Keratinocyte (primary cell): ENCODE measurements around the gene IFT22. TPM values are rescaled to one million over a fixed set of nuclear protein-coding genes. Genes with fewer than 3 reads are reported as not detected.

Experiments used
- DNase-seq: peaks from one replicate; pipeline ENCODE4 v3.0.0-alpha.2; 2011; ENCODE audit warnings: low read depth, missing footprints, low spot score
- FAIRE-seq: peaks from 2 replicates; lab custom pipeline; 2011; peaks lifted over from hg19 to GRCh38; lab: Jason Lieb, UNC
- H2AFZ ChIP-seq: 2 replicates; pipeline ENCODE4 v1.6.0; 2012; ENCODE audit warnings: low read length, control low read depth, inconsistent platforms; ENCODE audit not compliant: control insufficient read depth
- H3K27ac ChIP-seq: 2 replicates; pipeline ENCODE4 v1.5.1; 2011; ENCODE audit warnings: low read length; ENCODE audit not compliant: control insufficient read depth, insufficient read depth
- H3K27me3 ChIP-seq: 3 replicates; pipeline ENCODE4 v1.6.0; 2011; ENCODE audit warnings: low read length; ENCODE audit not compliant: control insufficient read depth, insufficient read depth; ENCODE audit errors: extremely low read depth
- H3K36me3 ChIP-seq, 2 experiments: 2 replicates in 1 of 2; 3 replicates in 1 of 2; pipeline ENCODE4 v1.5.1; 2011; ENCODE audit warnings: low read length in 2 of 2, mild to moderate bottlenecking in 1 of 2; ENCODE audit not compliant: control insufficient read depth in 2 of 2, insufficient read depth in 2 of 2; ENCODE audit errors: extremely low read depth in 1 of 2
- H3K4me1 ChIP-seq: 3 replicates; pipeline ENCODE4 v1.5.1; 2011; ENCODE audit warnings: low read length; ENCODE audit not compliant: control insufficient read depth, insufficient read depth; ENCODE audit errors: extremely low read depth
- H3K4me2 ChIP-seq: 3 replicates; pipeline ENCODE4 v1.6.0; 2011; ENCODE audit warnings: low read depth, low read length; ENCODE audit not compliant: control insufficient read depth, insufficient read depth; ENCODE audit errors: extremely low read depth
- H3K4me3 ChIP-seq, 3 experiments: fragments of 200-600 bp in 1 of 3; sonication (generic) in 1 of 3; 2 replicates in 2 of 3; 3 replicates in 1 of 3; pipeline ENCODE4 v1.5.1; 2011 to 2016; ENCODE audit warnings: low read length in 3 of 3, mild to moderate bottlenecking in 3 of 3, control low read depth in 2 of 3, inconsistent platforms in 1 of 3, low read depth in 1 of 3, mixed read lengths in 1 of 3, mixed run types in 1 of 3, moderate library complexity in 1 of 3; ENCODE audit not compliant: control insufficient read depth in 2 of 3, insufficient read depth in 2 of 3; ENCODE audit errors: extremely low read depth in 1 of 3
- H3K79me2 ChIP-seq: 2 replicates; pipeline ENCODE4 v1.6.0; 2012; ENCODE audit warnings: low read length; ENCODE audit not compliant: control insufficient read depth, insufficient read depth
- H3K9ac ChIP-seq: 3 replicates; pipeline ENCODE4 v1.6.0; 2011; ENCODE audit warnings: low read length; ENCODE audit not compliant: control insufficient read depth, insufficient read depth; ENCODE audit errors: extremely low read depth
- H3K9me1 ChIP-seq: 3 replicates; pipeline ENCODE4 v1.6.0; 2011; ENCODE audit warnings: low read length; ENCODE audit not compliant: control insufficient read depth, insufficient read depth; ENCODE audit errors: extremely low read depth
- H3K9me3 ChIP-seq: 2 replicates; pipeline ENCODE4 v1.5.1; 2012; ENCODE audit warnings: low read depth, low read length; ENCODE audit not compliant: control insufficient read depth
- H4K20me1 ChIP-seq: 3 replicates; pipeline ENCODE4 v1.6.0; 2011; ENCODE audit warnings: low read length; ENCODE audit not compliant: control insufficient read depth, insufficient read depth; ENCODE audit errors: extremely low read depth
- EZH2 ChIP-seq: IDR thresholded peaks from one replicate; pipeline ENCODE4 v1.6.1; 2012; ENCODE audit warnings: inconsistent platforms, mild to moderate bottlenecking, low read length, moderate library complexity
- dilution Hi-C: fragments of 300-500 bp; cut with MboI; formaldehyde crosslinking; loops from one replicate; pipeline ENCODE4 v1.7.0; 2020; ENCODE audit warnings: low sequenced_read_pairs; ENCODE audit not compliant: extremely low pct_ligation_motif_present
- polyA plus RNA-seq, 5 experiments: library from polyadenylated mRNA; depleted of rRNA in 3 of 5; stranded (reverse) in 3 of 5; stranded (forward) in 1 of 5; unstranded in 1 of 5; fragments of >200 nt; gene quantifications; 1 replicate in 1 of 5; 2 replicates in 3 of 5; 3 replicates in 1 of 5; pipeline versions ENCODE4 v1.2.1 to v1.2.3, GENCODE V29; 2011 to 2012; ENCODE audit warnings: missing spikeins in 2 of 5, low read depth in 1 of 5, low replicate concordance in 1 of 5
- TF ChIP-seq, protein P1 (sequence below), 3 experiments: IDR thresholded peaks in 1 of 3; conservative IDR thresholded peaks in 1 of 3; optimal IDR thresholded peaks in 1 of 3; 2 replicates in 2 of 3; 3 replicates in 1 of 3; pipeline versions ENCODE3 to v1.5.1; 2011; ENCODE audit warnings: low read length in 3 of 3, mild to moderate bottlenecking in 3 of 3, moderate library complexity in 2 of 3, control low read depth in 1 of 3, inconsistent platforms in 1 of 3; ENCODE audit not compliant: insufficient read depth in 2 of 3; ENCODE audit errors: extremely low read depth in 1 of 3

The IFT22 gene
- polyA plus RNA-seq, 1 donor (not counting 4 experiments of a cell fraction or from before 2014, with no cell fraction given): 29.4 TPM

DNA sequence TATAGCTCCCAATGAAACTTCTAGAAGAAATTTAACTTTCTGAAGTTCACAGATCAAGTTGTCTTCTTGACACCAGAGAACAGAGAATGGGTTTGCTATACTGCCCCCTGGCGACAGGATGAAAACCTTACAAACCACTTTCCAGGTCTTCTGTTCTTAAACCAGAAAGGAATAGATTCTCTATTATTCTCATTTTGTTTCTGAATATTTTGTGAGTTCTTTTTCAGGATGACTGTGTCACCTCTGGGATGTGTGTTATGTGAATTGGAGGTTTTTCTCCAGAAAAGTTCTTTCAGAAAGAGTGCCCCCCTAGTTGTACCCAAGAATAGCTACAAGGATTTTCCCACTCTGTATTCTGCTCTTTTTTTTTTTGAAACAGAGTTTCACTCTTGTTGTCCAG, 6.3 kb downstream of the IFT22 start:
- H3K4me2 ChIP-seq: no peak overlapping the region
- H3K4me1 ChIP-seq: no peaks in the 10 kb centered on the region
- peaks cover under 1% of the 10 kb centered on the region for H3K79me2 ChIP-seq
- H3K9ac ChIP-seq: no peak overlapping the region
- H3K4me3 ChIP-seq: no peak overlapping the region
- dilution Hi-C loops: no loop called here
- H4K20me1 ChIP-seq: no peaks in the 10 kb centered on the region
- TF ChIP-seq, protein P1, sequence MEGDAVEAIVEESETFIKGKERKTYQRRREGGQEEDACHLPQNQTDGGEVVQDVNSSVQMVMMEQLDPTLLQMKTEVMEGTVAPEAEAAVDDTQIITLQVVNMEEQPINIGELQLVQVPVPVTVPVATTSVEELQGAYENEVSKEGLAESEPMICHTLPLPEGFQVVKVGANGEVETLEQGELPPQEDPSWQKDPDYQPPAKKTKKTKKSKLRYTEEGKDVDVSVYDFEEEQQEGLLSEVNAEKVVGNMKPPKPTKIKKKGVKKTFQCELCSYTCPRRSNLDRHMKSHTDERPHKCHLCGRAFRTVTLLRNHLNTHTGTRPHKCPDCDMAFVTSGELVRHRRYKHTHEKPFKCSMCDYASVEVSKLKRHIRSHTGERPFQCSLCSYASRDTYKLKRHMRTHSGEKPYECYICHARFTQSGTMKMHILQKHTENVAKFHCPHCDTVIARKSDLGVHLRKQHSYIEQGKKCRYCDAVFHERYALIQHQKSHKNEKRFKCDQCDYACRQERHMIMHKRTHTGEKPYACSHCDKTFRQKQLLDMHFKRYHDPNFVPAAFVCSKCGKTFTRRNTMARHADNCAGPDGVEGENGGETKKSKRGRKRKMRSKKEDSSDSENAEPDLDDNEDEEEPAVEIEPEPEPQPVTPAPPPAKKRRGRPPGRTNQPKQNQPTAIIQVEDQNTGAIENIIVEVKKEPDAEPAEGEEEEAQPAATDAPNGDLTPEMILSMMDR (optimal IDR thresholded peaks at IDR 0.05 in 1 of 3, IDR thresholded peaks at IDR 0.05 in 1 of 3, conservative IDR thresholded peaks at IDR 0.05 in 1 of 3; ENCODE audit: extremely low read depth in 1 of 3, insufficient read depth in 2 of 3, low read length in 3 of 3): peak; percentile 47 to 68 (median 67)
- no peak for TF ChIP-seq EZH2
- H3K9me3 ChIP-seq: no peaks in the 10 kb centered on the region
- H3K27ac ChIP-seq: no peak overlapping the region
- DNase-seq (peak; percentile 25), FAIRE-seq (no peak)
- H3K9me1 ChIP-seq: no peaks in the 10 kb centered on the region
- H2AFZ ChIP-seq: no peak overlapping the region
- H3K27me3 ChIP-seq: no peaks in the 10 kb centered on the region
- peaks cover 0 to 2% of the 10 kb centered on the region in 2 experiments for H3K36me3 ChIP-seq

DNA sequence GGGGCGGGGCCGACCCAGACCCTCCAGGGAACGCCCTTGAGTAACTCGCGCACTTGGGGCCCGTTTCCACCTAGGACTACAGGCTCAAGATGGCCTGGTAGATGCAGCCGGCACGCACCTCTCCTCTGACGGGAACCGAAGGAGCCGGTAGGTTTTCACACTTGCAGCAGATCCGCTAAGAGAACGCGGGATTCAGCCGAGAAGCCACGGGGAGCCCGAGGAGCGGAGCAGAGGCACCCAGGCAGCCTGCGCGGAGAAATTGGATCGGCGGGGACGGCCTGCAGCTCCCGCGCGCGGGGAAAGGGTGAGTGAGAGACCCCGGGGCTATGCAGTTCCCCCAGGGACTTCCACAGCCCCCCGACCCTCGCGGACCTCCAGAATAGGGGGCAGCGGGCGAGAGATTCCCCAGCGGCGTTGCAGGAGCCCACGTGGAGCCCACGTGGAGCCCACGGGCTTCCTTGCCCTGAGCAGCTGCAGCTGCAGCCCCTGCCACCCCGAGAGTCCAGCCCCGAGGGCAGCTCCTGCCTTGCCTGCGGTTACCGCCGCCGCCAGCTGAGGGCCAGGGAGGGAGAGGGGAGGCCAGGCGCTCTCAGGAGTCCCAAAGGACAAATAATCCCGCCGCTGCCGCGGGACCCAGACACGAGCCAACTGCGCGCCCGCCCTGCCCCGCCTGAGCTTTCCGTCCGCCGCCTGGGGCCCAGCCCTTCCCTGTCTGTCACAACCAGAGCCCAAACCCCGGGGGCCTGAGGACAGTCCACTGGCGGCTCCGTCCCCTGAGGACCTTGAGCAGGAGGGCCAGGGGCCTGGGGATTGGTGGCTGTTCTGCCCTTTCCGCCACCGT, 13.1 kb downstream of the IFT22 start:
- Histone ChIP-seq H2AFZ (peak overlapping the region; percentile 84), H3K27me3 (peaks cover 6% of the 10 kb centered on the region), H4K20me1 (no peaks in the 10 kb centered on the region), H3K9ac (peak overlapping the region; percentile 84), H3K9me3 (no peaks in the 10 kb centered on the region), H3K4me3 (peak overlapping the region; percentile 66 to 78 (median 76)), H3K36me3 (no peaks in the 10 kb centered on the region), H3K4me1 (no peaks in the 10 kb centered on the region), H3K9me1 (no peaks in the 10 kb centered on the region), H3K4me2 (peak overlapping the region; percentile 78), H3K79me2 (peaks cover 17% of the 10 kb centered on the region), H3K27ac (peak overlapping the region; percentile 25)
- DNase-seq: peak; percentile 40
- dilution Hi-C loops: no loop called here
- FAIRE-seq: no peak
- TF ChIP-seq, protein P1 (optimal IDR thresholded peaks at IDR 0.05 in 1 of 3, IDR thresholded peaks at IDR 0.05 in 1 of 3, conservative IDR thresholded peaks at IDR 0.05 in 1 of 3; ENCODE audit: extremely low read depth in 1 of 3, insufficient read depth in 2 of 3, low read length in 3 of 3): no peak
- TF ChIP-seq EZH2: no peak
